Fibroblast of mammary gland (primary cell): Measurements from ENCODE around the gene KRTAP10-1.

ENCODE experiments used
- DNase-seq: peaks from one replicate; pipeline ENCODE4 v3.0.0-alpha.2; 2010; ENCODE audit warnings: low read depth
- H3K4me3 ChIP-seq: 2 replicates; pipeline ENCODE4 v1.5.1; 2011; ENCODE audit warnings: low read depth, mild to moderate bottlenecking, low read length, moderate library complexity; ENCODE audit not compliant: control insufficient read depth
- TF ChIP-seq, protein P1 (sequence below): conservative IDR thresholded peaks from 2 replicates; pipeline ENCODE4 v1.5.1; 2011; ENCODE audit warnings: low read depth, low read length, inconsistent platforms; ENCODE audit not compliant: control insufficient read depth, insufficient read depth

Gene KRTAP10-1

GRCh38 chr21:44518686-44519085 is 21.3 kb downstream of the KRTAP10-1 start:
- TF ChIP-seq, protein P1, sequence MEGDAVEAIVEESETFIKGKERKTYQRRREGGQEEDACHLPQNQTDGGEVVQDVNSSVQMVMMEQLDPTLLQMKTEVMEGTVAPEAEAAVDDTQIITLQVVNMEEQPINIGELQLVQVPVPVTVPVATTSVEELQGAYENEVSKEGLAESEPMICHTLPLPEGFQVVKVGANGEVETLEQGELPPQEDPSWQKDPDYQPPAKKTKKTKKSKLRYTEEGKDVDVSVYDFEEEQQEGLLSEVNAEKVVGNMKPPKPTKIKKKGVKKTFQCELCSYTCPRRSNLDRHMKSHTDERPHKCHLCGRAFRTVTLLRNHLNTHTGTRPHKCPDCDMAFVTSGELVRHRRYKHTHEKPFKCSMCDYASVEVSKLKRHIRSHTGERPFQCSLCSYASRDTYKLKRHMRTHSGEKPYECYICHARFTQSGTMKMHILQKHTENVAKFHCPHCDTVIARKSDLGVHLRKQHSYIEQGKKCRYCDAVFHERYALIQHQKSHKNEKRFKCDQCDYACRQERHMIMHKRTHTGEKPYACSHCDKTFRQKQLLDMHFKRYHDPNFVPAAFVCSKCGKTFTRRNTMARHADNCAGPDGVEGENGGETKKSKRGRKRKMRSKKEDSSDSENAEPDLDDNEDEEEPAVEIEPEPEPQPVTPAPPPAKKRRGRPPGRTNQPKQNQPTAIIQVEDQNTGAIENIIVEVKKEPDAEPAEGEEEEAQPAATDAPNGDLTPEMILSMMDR = no peak
- no peak for DNase-seq
- H3K4me3 ChIP-seq = no peak overlapping the region

DNA sequence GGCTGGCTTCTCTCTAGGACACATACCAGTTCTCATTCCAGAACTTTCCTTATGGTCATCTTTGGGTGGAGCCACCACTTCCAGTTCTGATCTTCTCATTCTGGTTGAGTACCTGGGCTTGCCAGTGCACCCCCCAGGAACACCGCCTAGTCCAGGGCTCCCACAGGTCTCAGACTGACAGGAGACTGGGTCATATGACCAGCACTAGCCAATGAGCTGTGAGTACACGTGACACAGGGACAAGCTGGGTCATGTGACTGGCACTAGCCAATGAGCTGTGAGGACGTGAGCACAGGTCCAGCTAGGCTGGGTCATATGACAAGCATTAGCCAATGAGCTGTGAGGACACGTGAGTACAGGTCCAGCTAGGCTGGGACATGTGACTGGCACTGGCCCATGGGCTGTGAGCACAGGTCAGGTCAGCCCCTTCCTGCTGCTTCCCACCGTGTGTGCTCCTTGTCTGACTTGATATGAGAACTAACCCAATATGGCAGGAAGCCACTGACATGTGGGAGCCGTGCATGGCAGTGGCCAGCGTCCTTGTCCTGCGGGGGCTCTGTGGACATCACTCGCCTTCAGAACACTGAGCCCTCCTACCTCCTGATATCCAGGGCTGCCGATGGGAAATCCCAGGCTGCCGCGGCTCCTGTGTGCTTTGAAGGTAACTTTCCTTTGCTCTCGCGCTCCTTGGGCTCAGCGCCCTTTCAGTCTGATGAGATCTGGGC is 22.7 kb downstream of the KRTAP10-1 start:
- no peak overlapping the region for H3K4me3 ChIP-seq
- TF ChIP-seq, protein P1 = no peak
- peak; percentile 45 for DNase-seq

GRCh38 chr21:44516828-44517174 is 23.2 kb downstream of the KRTAP10-1 start:
- TF ChIP-seq, protein P1 = no peak
- no peak for DNase-seq
- H3K4me3 ChIP-seq = no peak overlapping the region

- TF ChIP-seq, protein P1 = no peak
- H3K4me3 ChIP-seq = no peak overlapping the region
- DNase-seq = no peak
Measured at GRCh38 chr21:44516342-44516741, 23.7 kb downstream of the KRTAP10-1 start.

GRCh38 chr21:44515359-44516165 is 24.4 kb downstream of the KRTAP10-1 start:
- no peak overlapping the region for H3K4me3 ChIP-seq
- TF ChIP-seq, protein P1 = no peak
- no peak for DNase-seq

- TF ChIP-seq, protein P1 = no peak
- DNase-seq = no peak
- no peak overlapping the region for H3K4me3 ChIP-seq
Measured at GRCh38 chr21:44514746-44515358, 25.1 kb downstream of the KRTAP10-1 start.
